NCI-H2171 (cell line): ENCODE measurements around the gene SLC6A18.

Experiments used
- DNase-seq: peaks from one replicate; lab custom pipeline; 2025; lab: John Stamatoyannopoulos, UW

SLC6A18 gene

GRCh38 chr5:1232780-1233179 lies 7.6 kb downstream of the SLC6A18 start:
- DNase-seq, result no peak

- DNase-seq, result no peak
Measured at GRCh38 chr5:1235379-1235778, 10.2 kb downstream of the SLC6A18 start.

- DNase-seq, result no peak
Measured at GRCh38 chr5:1235838-1236237, 10.7 kb downstream of the SLC6A18 start.

GRCh38 chr5:1239505-1240251 lies 14.5 kb downstream of the SLC6A18 start:
- DNase-seq, result no peak

GRCh38 chr5:1240496-1241260 lies 15.5 kb downstream of the SLC6A18 start:
- DNase-seq, result no peak

GRCh38 chr5:1241509-1242080 lies 16.4 kb downstream of the SLC6A18 start:
- DNase-seq, result no peak

- DNase-seq, result no peak
Measured at GRCh38 chr5:1242733-1243486, 17.7 kb downstream of the SLC6A18 start.

GRCh38 chr5:1243487-1244130 lies 18.4 kb downstream of the SLC6A18 start:
- DNase-seq, result no peak

- DNase-seq, result no peak
Measured at GRCh38 chr5:1244255-1244654, 19.1 kb downstream of the SLC6A18 start.

GRCh38 chr5:1244976-1245375 lies 19.8 kb downstream of the SLC6A18 start:
- DNase-seq, result no peak

GRCh38 chr5:1245905-1246576 lies 20.9 kb downstream of the SLC6A18 start:
- DNase-seq, result no peak

GRCh38 chr5:1246711-1247431 lies 21.7 kb downstream of the SLC6A18 start:
- no peak for DNase-seq

- peak; percentile 92 for DNase-seq
Measured at GRCh38 chr5:1247811-1248210, 22.6 kb downstream of the SLC6A18 start.

GRCh38 chr5:1249366-1250280 lies 24.4 kb downstream of the SLC6A18 start:
- DNase-seq, result no peak

- no peak for DNase-seq
Measured at GRCh38 chr5:1251678-1252580, 26.7 kb downstream of the SLC6A18 start.

- no peak for DNase-seq
Measured at GRCh38 chr5:1252681-1253080, 27.5 kb downstream of the SLC6A18 start.

GRCh38 chr5:1253456-1254105 lies 28.4 kb downstream of the SLC6A18 start:
- DNase-seq, result no peak

- no peak for DNase-seq
Measured at GRCh38 chr5:1254196-1254595, 29.0 kb downstream of the SLC6A18 start.
